Prostate gland (tissue), 2 donors: Measurements from ENCODE around the gene NUDT5. TPM values are rescaled to one million over a fixed set of nuclear protein-coding genes. Genes with fewer than 3 reads are reported as not detected.
"Not testable (repeated sequence)": the region's sequence is repeated elsewhere in the genome, so short reads cannot be mapped to it uniquely, and the experiment has no call there.

Experiments
- DNase-seq: peaks from one replicate; pipeline ENCODE4 v3.0.0-alpha.2; 2019; ENCODE audit warnings: low spot score
- H3K27ac ChIP-seq, 2 donors: fragments of 200-600 bp; sonication (generic); 2 replicates each; pipeline ENCODE4 v1.5.1; 2017 to 2019
- H3K27me3 ChIP-seq: fragments of 200-600 bp; sonication (generic); replicated peaks from 2 replicates; pipeline ENCODE4 v1.5.1; 2019; ENCODE audit not compliant: insufficient read depth
- H3K36me3 ChIP-seq, 2 donors: fragments of 200-600 bp; sonication (generic); 1 replicate in 1 of 2; 2 replicates in 1 of 2; pipeline versions ENCODE4 v1.5.1 to v1.8.1; 2017 to 2019
- H3K4me1 ChIP-seq: fragments of 200-600 bp; sonication (generic); replicated peaks from 2 replicates; pipeline ENCODE4 v1.5.1; 2019
- H3K4me3 ChIP-seq, 2 donors: fragments of 200-600 bp; sonication (generic); 2 replicates each; pipeline ENCODE4 v1.5.1; 2017 to 2019
- H3K9me3 ChIP-seq: fragments of 200-600 bp; sonication (generic); 2 replicates; pipeline ENCODE4 v1.5.1; 2017
- CTCF ChIP-seq, 4 experiments: fragments of 200-600 bp in 2 of 4; fragments of 450-650 bp in 2 of 4; sonication (generic) in 2 of 4; IDR thresholded peaks; 1 replicate in 3 of 4; 2 replicates in 1 of 4; pipeline ENCODE4 v1.5.1; 2016 to 2019; ENCODE audit warnings: antibody characterized with exemption in 4 of 4, mild to moderate bottlenecking in 2 of 4, moderate library complexity in 2 of 4
- POLR2A ChIP-seq: fragments of 450-650 bp; IDR thresholded peaks from one replicate; pipeline ENCODE4 v1.6.1; 2016; ENCODE audit warnings: antibody characterized with exemption, mild to moderate bottlenecking
- POLR2AphosphoS5 ChIP-seq: sonication (generic); formaldehyde crosslinking; IDR thresholded peaks from one replicate; pipeline ENCODE4 v1.6.1; 2017; ENCODE audit warnings: antibody characterized with exemption
- WGBS: methylation state at CpG from one replicate; pipeline ENCODE4 v1.1.5; 2018; 5-methylcytosine and 5-hydroxymethylcytosine counted together
- intact Hi-C: fragments of 100-400 bp; cut with DNase I; formaldehyde crosslinking; loops from one replicate; pipeline ENCODE4 v1.14.2; 2022
- total RNA-seq, 2 donors: library from RNA; depleted of rRNA; stranded (reverse); fragments of >200 nt; gene quantifications; one replicate each; pipeline ENCODE4 v1.1.0, GENCODE V29; 2016

Gene NUDT5
- total RNA-seq, 2 donors from 2014 or later: 32.6 to 35.8 TPM

- no peaks in the 10 kb centered on the region for H3K9me3 ChIP-seq
- H3K27ac ChIP-seq: no peak overlapping the region
- WGBS: 88% methylated on average over 13 of the region's 13 CpGs
- H3K36me3 ChIP-seq: no peaks in the 10 kb centered on the region
- no peaks in the 10 kb centered on the region for H3K4me1 ChIP-seq
- DNase-seq: no peak
- intact Hi-C loops: no loop called here
- H3K27me3 ChIP-seq: no peaks in the 10 kb centered on the region
- no peak overlapping the region for H3K4me3 ChIP-seq
- no peak for TF ChIP-seq POLR2A
Measured at GRCh38 chr10:12237265-12238220, 41.9 kb upstream of the NUDT5 start.

- TF ChIP-seq CTCF (IDR thresholded peaks at IDR 0.05) (no peak), POLR2A (no peak), POLR2AphosphoS5 (peak; percentile 71)
- DNase-seq: peak; percentile 36
- Histone ChIP-seq H3K27me3 (no peaks in the 10 kb centered on the region), H3K36me3 (no peaks in the 10 kb centered on the region), H3K27ac (peak overlapping the region; percentile 15 to 51), H3K4me3 (no peak overlapping the region), H3K9me3 (no peaks in the 10 kb centered on the region), H3K4me1 (no peaks in the 10 kb centered on the region)
- 24% methylated on average over 4 of the region's 4 CpGs for WGBS
- intact Hi-C loops: no loop called here
Measured at GRCh38 chr10:12235796-12236195, 40.1 kb upstream of the NUDT5 start.

- H3K4me3 ChIP-seq: no peak overlapping the region
- no peaks in the 10 kb centered on the region for H3K4me1 ChIP-seq
- TF ChIP-seq CTCF (IDR thresholded peaks at IDR 0.05) (no peak), POLR2AphosphoS5 (no peak), POLR2A (no peak)
- intact Hi-C loops: no loop called here
- no peaks in the 10 kb centered on the region for H3K27me3 ChIP-seq
- H3K27ac ChIP-seq: peak overlapping the region; percentile 15 to 51
- H3K36me3 ChIP-seq: no peaks in the 10 kb centered on the region
- WGBS: 30% methylated on average over 3 of the region's 3 CpGs
- no peaks in the 10 kb centered on the region for H3K9me3 ChIP-seq
- no peak for DNase-seq
Measured at GRCh38 chr10:12235116-12235694, 39.5 kb upstream of the NUDT5 start.

- peak overlapping the region; percentile 11 to 15 for H3K27ac ChIP-seq
- H3K27me3 ChIP-seq, H3K4me3 ChIP-seq, intact Hi-C loops, H3K9me3 ChIP-seq, DNase-seq, H3K4me1 ChIP-seq, H3K36me3 ChIP-seq: not testable (repeated sequence)
- 90% methylated on average over 5 of the region's 5 CpGs for WGBS
Measured at GRCh38 chr10:12234687-12235086, 39.0 kb upstream of the NUDT5 start.

- TF ChIP-seq POLR2A (no peak), CTCF (IDR thresholded peaks at IDR 0.05) (no peak), POLR2AphosphoS5 (no peak)
- Histone ChIP-seq H3K4me1 (no peaks in the 10 kb centered on the region), H3K27me3 (no peaks in the 10 kb centered on the region), H3K36me3 (no peaks in the 10 kb centered on the region), H3K9me3 (no peaks in the 10 kb centered on the region), H3K4me3 (no peak overlapping the region), H3K27ac (no peak overlapping the region)
- intact Hi-C loops: no loop called here
- no peak for DNase-seq
- 98% methylated on average over 11 of the region's 11 CpGs for WGBS
Measured at GRCh38 chr10:12228851-12229250, 33.2 kb upstream of the NUDT5 start.

GRCh38 chr10:12226438-12226837, 30.7 kb upstream of the NUDT5 start:
- H3K27me3 ChIP-seq, H3K4me3 ChIP-seq, intact Hi-C loops, H3K36me3 ChIP-seq, H3K27ac ChIP-seq, H3K4me1 ChIP-seq, H3K9me3 ChIP-seq, DNase-seq: not testable (repeated sequence)
- 98% methylated on average over 28 of the region's 28 CpGs for whole genome bisulfite sequencing
